IPS DF 6.9 (cell line): ENCODE data around the gene KYAT1.
A peak's percentile ranks its signal among the peaks of the same experiment; 100 is the strongest.
"Not testable (repeated sequence)": the region's sequence is repeated elsewhere in the genome, so short reads cannot be mapped to it uniquely, and the experiment has no call there.

Experiments
- DNase-seq: peaks from one replicate; pipeline ENCODE4 v3.0.0-alpha.2; 2013; ENCODE audit warnings: low read depth, low spot score
- H3K27ac ChIP-seq: one replicate; pipeline ENCODE4 v1.5.1; 2013; ENCODE audit warnings: low read length, control low read depth
- H3K27me3 ChIP-seq: 2 replicates; pipeline ENCODE4 v1.6.1; 2013; ENCODE audit warnings: mild to moderate bottlenecking, low read length; ENCODE audit not compliant: control insufficient read depth, insufficient read depth
- H3K36me3 ChIP-seq: 2 replicates; pipeline ENCODE4 v1.6.1; 2013; ENCODE audit warnings: low read length; ENCODE audit not compliant: control insufficient read depth, insufficient read depth
- H3K4me1 ChIP-seq: 2 replicates; pipeline ENCODE4 v1.6.1; 2013; ENCODE audit warnings: low read length; ENCODE audit not compliant: control insufficient read depth, insufficient read depth
- H3K4me3 ChIP-seq: 2 replicates; pipeline ENCODE4 v1.5.1; 2013; ENCODE audit warnings: mild to moderate bottlenecking, low read length
- H3K9me3 ChIP-seq: 2 replicates; pipeline ENCODE4 v1.6.1; 2013; ENCODE audit warnings: low read length, inconsistent platforms; ENCODE audit not compliant: control insufficient read depth, insufficient read depth
- WGBS: extraction: QIAGEN DNeasy Blood & Tissue Kit; methylation state at CpG from one replicate; pipeline ENCODE4 v1.1.7; 2013; ENCODE audit warnings: mixed read lengths, missing lambda C conversion rate; ENCODE audit not compliant: insufficient read length, insufficient coverage; 5-methylcytosine and 5-hydroxymethylcytosine counted together

KYAT1 gene

GRCh38 chr9:128884164-128884563 is 2.4 kb upstream of the KYAT1 start:
- Histone ChIP-seq H3K27me3 (no peaks in the 10 kb centered on the region), H3K9me3 (no peaks in the 10 kb centered on the region), H3K27ac (no peak overlapping the region), H3K4me1 (0 out of 2 replicates have a peak, but pooled peaks cover 4% of the 10 kb centered on the region), H3K4me3 (no peak overlapping the region), H3K36me3 (peaks cover 7% of the 10 kb centered on the region; the same call in 1 of the 2 replicates)
- DNase-seq: no peak
- no CpG with 5 or more reads among the region's 2 CpGs for WGBS

DNA sequence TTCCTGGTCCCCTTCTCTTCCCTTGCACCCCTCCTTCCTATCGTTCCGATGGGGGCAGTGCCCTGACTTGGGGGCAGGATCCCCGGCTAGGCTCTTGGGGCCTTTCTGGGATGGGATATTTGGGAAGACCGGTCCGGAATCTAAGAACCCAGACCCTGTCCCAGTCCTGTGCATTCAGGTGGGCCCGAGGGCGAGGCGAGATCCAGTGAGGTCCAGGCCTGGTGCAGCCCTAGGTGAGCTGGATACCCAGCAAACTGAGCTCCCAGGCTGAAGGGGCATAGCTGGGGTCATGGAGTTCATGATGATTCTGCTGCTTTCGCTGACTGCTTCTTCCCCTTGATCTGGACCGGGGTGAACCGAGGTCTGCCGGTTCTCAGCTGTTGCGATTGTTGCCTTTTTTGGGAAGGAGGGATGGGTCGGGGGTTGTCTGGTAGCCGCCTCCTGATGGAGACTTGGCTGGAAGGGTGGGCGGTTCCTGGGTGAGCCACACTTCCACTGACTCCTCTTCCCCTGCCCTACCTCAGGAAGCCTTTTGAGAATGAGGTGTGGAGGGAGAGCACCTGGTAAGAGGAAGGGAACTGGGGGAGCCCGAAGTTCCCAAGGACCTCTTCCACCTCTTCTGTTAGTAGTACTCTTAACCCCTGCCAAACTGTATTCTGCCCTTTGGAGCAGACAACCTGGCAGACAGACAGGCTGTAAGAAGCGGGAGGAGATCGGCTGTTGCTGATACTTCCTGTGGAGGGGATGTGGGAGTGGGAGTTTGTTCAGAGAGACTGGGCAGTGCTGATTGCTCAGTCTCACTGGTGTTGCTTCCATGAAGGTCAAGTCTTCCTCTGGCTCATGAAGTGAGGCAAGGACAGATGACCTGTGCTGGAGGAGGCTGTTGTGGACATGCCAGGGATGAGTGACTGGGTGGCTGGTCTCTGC is 1.2 kb upstream of the KYAT1 start:
- Histone ChIP-seq H3K9me3 (no peaks in the 10 kb centered on the region), H3K4me1 (0 out of 2 replicates have a peak, but pooled peaks cover 1% of the 10 kb centered on the region), H3K36me3 (peaks cover 7% of the 10 kb centered on the region; the same call in 1 of the 2 replicates), H3K27me3 (no peaks in the 10 kb centered on the region), H3K4me3 (peak overlapping the region; percentile 62), H3K27ac (no peak overlapping the region)
- DNase-seq: no peak
- WGBS: no CpG with 5 or more reads among the region's 19 CpGs

- Histone ChIP-seq H3K36me3 (no peaks in the 10 kb centered on the region), H3K4me3 (no peak overlapping the region), H3K4me1 (no peaks in the 10 kb centered on the region), H3K9me3 (no peaks in the 10 kb centered on the region), H3K27me3 (no peaks in the 10 kb centered on the region), H3K27ac (no peak overlapping the region)
- no peak for DNase-seq
- no CpG with 5 or more reads among the region's 5 CpGs for WGBS
Measured at GRCh38 chr9:128877852-128878251, 3.9 kb downstream of the KYAT1 start.

GRCh38 chr9:128870941-128871265 is 10.8 kb downstream of the KYAT1 start:
- not testable (repeated sequence) for H3K27ac ChIP-seq, H3K27me3 ChIP-seq, DNase-seq, H3K36me3 ChIP-seq, H3K9me3 ChIP-seq, H3K4me1 ChIP-seq, H3K4me3 ChIP-seq
- WGBS: no CpG with 5 or more reads among the region's 7 CpGs

GRCh38 chr9:128870128-128870940 is 11.4 kb downstream of the KYAT1 start:
- Histone ChIP-seq H3K36me3 (no peaks in the 10 kb centered on the region), H3K27ac (no peak overlapping the region), H3K9me3 (no peaks in the 10 kb centered on the region), H3K4me1 (no peaks in the 10 kb centered on the region), H3K27me3 (no peaks in the 10 kb centered on the region), H3K4me3 (no peak overlapping the region)
- no peak for DNase-seq
- WGBS: no CpG with 5 or more reads among the region's 7 CpGs

DNA sequence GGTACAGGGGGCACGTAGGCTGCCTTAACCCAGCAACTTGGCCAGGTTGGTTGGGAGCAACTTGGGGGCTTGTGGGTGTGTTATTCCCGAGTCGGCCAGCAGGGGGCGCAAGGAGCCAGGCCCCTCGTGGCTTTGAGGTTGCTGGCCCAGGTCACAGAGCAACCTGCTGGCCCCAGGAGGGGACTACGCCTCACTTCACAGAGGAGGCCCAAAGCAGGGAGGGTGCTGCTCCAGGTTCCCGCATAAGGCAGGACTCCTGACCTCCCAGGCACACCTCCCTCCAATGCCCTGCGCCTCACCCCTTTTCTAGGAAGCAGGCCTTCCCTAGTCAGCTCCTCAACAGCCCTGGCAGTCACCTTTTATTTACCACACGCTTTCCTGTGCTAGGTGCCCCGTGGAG is 18.1 kb downstream of the KYAT1 start:
- DNase-seq: peak; percentile 79
- Histone ChIP-seq H3K4me3 (no peak overlapping the region), H3K27me3 (no peaks in the 10 kb centered on the region), H3K4me1 (no peaks in the 10 kb centered on the region), H3K9me3 (no peaks in the 10 kb centered on the region), H3K36me3 (no peaks in the 10 kb centered on the region), H3K27ac (no peak overlapping the region)
- WGBS: no CpG with 5 or more reads among the region's 10 CpGs

- WGBS: no CpG with 5 or more reads among the region's 6 CpGs
- no peaks in the 10 kb centered on the region for H3K9me3 ChIP-seq
- DNase-seq: no peak
Measured at GRCh38 chr9:128862401-128862851, 19.3 kb downstream of the KYAT1 start.

GRCh38 chr9:128861501-128861900 is 20.2 kb downstream of the KYAT1 start:
- WGBS: no CpG with 5 or more reads among the region's 6 CpGs
- Histone ChIP-seq H3K27ac (no peak overlapping the region), H3K4me1 (no peaks in the 10 kb centered on the region), H3K9me3 (no peaks in the 10 kb centered on the region), H3K36me3 (no peaks in the 10 kb centered on the region), H3K27me3 (no peaks in the 10 kb centered on the region), H3K4me3 (no peak overlapping the region)
- no peak for DNase-seq

More at GRCh38 chr9:128862401-128862851, 19.3 kb downstream of the KYAT1 start:
- H3K36me3 ChIP-seq: no peaks in the 10 kb centered on the region
- no peaks in the 10 kb centered on the region for H3K27me3 ChIP-seq
- H3K4me1 ChIP-seq: no peaks in the 10 kb centered on the region
- H3K4me3 ChIP-seq: no peak overlapping the region
- H3K27ac ChIP-seq: no peak overlapping the region

DNA sequence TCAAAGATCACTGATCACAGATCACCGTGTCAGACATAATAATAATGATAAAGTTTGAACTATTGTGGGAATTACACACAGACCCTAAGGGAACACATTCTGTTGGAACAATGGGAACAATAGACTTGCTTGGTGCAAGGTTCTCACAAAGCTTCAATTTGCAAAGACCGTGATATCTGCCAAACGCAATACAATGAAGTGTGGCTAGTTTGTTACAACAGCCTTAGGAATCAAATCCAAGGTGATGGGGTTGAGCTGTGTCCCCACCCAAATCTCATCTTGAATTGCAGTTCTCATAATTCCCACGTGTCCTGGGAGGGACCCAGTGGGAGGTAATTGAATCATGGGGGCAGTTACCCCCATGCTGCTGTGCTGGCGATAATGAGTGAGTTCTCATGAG is 20.8 kb downstream of the KYAT1 start:
- Histone ChIP-seq H3K9me3 (no peaks in the 10 kb centered on the region), H3K27me3 (no peaks in the 10 kb centered on the region), H3K4me1 (no peaks in the 10 kb centered on the region), H3K4me3 (no peak overlapping the region), H3K36me3 (no peaks in the 10 kb centered on the region), H3K27ac (no peak overlapping the region)
- no peak for DNase-seq
- WGBS: no CpG with 5 or more reads among the region's 5 CpGs

GRCh38 chr9:128858476-128858875 is 23.3 kb downstream of the KYAT1 start:
- no CpG with 5 or more reads among the region's 7 CpGs for WGBS
- not testable (repeated sequence) for H3K27ac ChIP-seq, H3K4me3 ChIP-seq, H3K4me1 ChIP-seq, DNase-seq, H3K9me3 ChIP-seq, H3K27me3 ChIP-seq, H3K36me3 ChIP-seq
